Cardiac fibroblast (primary cell): ENCODE data around the gene AP3D1.
A peak's percentile ranks its signal among the peaks of the same experiment; 100 is the strongest.

Experiments used
- DNase-seq, 2 donors: peaks; one replicate each; pipeline versions ENCODE4 v3.0.0 to v3.0.0-alpha.2; 2010; ENCODE audit warnings: low read depth in 2 of 2
- H3K4me3 ChIP-seq, 2 donors: replicated peaks in 1 of 2; 1 replicate in 1 of 2; 2 replicates in 1 of 2; pipeline ENCODE4 v1.5.1; 2011; ENCODE audit warnings: low read depth in 2 of 2, low read length in 2 of 2, mild to moderate bottlenecking in 2 of 2, moderate library complexity in 1 of 2
- TF ChIP-seq, protein P1 (sequence below): IDR thresholded peaks from one replicate; pipeline ENCODE4 v1.5.1; 2011; ENCODE audit warnings: low read depth, mild to moderate bottlenecking, low read length, inconsistent platforms

Gene AP3D1

DNA sequence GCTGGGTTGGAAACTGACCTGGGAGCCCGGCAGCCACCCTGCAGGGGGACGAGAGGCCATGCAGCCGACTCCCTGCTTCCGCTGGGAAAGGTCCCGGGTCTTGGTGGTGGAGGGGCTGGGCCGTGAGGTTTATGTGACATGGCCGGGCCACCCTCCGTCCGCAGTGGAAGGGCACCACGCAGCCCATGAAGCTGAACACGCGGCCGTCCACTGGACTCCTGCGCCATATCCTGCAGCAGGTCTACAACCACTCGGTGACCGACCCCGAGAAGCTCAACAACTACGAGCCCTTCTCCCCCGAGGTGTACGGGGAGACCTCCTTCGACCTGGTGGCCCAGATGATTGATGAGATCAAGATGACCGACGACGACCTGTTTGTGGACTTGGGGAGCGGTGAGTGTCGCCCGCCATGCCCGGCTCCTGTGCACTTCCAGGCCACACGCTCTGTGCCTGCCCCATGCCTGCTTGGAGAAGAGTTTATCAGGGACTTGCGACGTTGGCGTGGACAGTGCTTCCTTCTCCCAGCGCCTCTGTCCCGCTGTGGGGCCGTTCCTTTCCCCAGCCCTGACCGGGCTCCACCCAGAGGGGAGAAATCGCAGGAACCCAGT, 39.6 kb upstream of the AP3D1 start:
- no peak for DNase-seq
- TF ChIP-seq, protein P1, sequence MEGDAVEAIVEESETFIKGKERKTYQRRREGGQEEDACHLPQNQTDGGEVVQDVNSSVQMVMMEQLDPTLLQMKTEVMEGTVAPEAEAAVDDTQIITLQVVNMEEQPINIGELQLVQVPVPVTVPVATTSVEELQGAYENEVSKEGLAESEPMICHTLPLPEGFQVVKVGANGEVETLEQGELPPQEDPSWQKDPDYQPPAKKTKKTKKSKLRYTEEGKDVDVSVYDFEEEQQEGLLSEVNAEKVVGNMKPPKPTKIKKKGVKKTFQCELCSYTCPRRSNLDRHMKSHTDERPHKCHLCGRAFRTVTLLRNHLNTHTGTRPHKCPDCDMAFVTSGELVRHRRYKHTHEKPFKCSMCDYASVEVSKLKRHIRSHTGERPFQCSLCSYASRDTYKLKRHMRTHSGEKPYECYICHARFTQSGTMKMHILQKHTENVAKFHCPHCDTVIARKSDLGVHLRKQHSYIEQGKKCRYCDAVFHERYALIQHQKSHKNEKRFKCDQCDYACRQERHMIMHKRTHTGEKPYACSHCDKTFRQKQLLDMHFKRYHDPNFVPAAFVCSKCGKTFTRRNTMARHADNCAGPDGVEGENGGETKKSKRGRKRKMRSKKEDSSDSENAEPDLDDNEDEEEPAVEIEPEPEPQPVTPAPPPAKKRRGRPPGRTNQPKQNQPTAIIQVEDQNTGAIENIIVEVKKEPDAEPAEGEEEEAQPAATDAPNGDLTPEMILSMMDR: no peak
- H3K4me3 ChIP-seq: no peak overlapping the region

- TF ChIP-seq, protein P1: no peak
- no peak overlapping the region for H3K4me3 ChIP-seq
Measured at GRCh38 chr19:2189880-2190279, 38.5 kb upstream of the AP3D1 start.

DNA sequence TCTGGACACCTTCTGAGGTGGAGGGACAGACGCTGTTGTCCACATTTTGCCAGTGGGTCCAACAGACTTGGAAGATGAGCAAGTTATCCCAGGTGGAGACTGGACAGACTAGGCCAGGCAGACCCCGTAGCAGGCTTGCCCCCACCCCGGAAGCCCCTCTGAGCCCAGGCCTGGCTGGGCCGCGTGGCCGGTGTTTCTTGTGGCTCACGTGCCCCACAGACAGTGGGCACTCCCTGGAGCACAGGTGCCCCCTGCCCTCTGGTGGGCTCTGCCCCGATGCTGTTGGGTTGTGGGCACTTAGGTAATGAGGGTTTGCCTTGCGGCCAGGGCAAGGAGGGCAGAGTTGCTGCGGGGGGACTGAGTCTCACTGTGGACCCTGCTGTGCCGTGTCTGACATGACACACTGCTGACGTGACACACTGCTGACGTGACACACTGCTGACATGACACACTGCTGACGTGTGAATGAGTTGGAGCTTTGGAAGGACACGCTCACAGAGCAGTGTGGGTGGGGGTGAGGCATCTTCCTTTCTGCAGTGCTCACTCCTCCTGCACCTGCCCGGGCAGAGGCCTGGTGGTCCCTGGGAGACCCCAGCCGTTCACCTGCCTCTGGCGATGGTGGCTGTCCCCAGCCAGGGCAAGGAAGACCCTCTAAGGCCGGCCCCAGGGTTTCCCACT, 37.5 kb upstream of the AP3D1 start:
- no peak overlapping the region for H3K4me3 ChIP-seq
- DNase-seq: peak in 1 of 2 donors; percentile 58
- TF ChIP-seq, protein P1: no peak

More at GRCh38 chr19:2189880-2190279, 38.5 kb upstream of the AP3D1 start:
- no peak for DNase-seq

GRCh38 chr19:2187159-2187558, 35.8 kb upstream of the AP3D1 start:
- no peak overlapping the region for H3K4me3 ChIP-seq
- DNase-seq: no peak
- TF ChIP-seq, protein P1: no peak

DNA sequence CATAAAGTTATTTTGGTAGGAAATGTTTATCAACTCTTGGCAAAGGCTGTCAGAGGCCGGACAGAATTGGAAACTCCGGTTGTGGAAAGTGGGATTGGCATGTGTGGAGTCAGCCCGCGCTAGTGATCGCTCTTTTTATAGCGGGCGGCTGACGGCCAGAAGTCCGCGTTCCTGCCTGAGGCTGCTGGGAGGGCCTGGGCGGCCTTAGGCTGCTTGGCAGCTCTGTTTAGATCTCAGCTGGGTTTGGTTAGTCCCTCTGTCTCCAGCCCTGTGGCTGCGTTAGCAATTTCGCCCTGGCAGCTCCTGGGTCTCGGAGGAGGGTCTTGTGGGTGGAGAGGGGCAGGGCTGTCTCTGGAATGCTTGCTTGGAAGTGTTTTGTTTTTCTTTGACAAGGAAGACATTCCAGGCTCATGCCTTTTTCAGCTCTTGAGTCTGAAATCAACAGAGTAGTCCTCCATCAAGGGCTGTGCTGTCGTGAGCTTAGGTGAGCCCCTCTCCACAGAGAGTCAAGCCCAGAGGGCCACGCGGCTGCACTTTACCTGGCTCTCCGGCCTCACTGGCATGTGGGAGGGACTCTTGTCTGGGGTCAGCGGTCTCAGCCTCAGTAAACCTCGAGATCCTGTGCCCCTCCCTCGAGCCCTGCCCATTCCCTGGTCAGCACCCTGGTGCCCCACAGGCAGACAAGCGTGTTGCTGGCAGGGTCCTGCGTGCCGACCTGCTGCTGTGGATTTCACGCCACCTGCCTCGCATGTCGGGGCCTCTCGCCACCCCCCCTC, 34.9 kb upstream of the AP3D1 start:
- no peak overlapping the region for H3K4me3 ChIP-seq
- peak; percentile 73 to 98 for DNase-seq
- TF ChIP-seq, protein P1: no peak

DNA sequence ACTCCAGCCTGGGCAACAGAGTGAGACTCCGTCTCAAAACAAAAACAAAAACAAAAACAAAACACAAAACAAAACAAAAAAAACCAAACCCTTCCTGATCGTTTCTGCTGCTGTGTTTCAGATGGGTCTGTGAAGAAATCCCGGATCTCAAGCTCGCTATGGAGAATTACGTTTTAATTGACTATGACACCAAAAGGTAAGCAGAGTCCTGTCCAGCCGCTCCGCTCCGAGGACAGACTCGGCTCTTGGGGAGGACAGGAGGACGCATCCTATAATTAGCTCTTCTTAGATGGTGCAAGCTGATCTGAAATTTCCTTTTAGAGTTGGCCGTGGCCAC, 34.3 kb upstream of the AP3D1 start:
- TF ChIP-seq, protein P1: no peak
- H3K4me3 ChIP-seq: no peak overlapping the region
- no peak for DNase-seq
